Naive thymus-derived CD8-positive, alpha-beta T cell (primary cell): ENCODE measurements around the gene RPS24. TPM values are rescaled to one million over a fixed set of nuclear protein-coding genes. Genes with fewer than 3 reads are reported as not detected.
"Not testable (repeated sequence)": the region's sequence is repeated elsewhere in the genome, so short reads cannot be mapped to it uniquely, and the experiment has no call there.

Experiments used
- ATAC-seq, 2 donors: fragments of 150-1000 bp; cut with Tn5 transposase in 1 of 2; sonication (Bioruptor Pico), chemical (Tn5 transposase) in 1 of 2; 1 replicate in 1 of 2; 2 replicates in 1 of 2; pipeline ENCODE4 v1.10.0; 2021; ENCODE audit warnings: mild to moderate bottlenecking in 2 of 2, moderate library complexity in 2 of 2
- POLR2A ChIA-PET: fragments of 350-600 bp; sonication (Branson Sonifier 250); formaldehyde crosslinking; loops from one replicate; lab custom pipeline; 2021; ENCODE audit warnings: antibody characterized with exemption; lab: Charles Lee
- DNase-seq, 10 donors: peaks; one replicate each; pipeline versions ENCODE4 v3.0.0 to v3.0.0-alpha.2; 2020 to 2022
- H3K27ac Mint-ChIP-seq, 10 donors: one replicate each; pipeline ENCODE4 v1.8.0; 2020 to 2022; ENCODE audit warnings: mild to moderate bottlenecking in 10 of 10, mixed read lengths in 10 of 10, moderate library complexity in 4 of 10, inconsistent platforms in 1 of 10
- H3K27me3 Mint-ChIP-seq, 5 donors: one replicate each; pipeline ENCODE4 v1.8.0; 2021 to 2022; ENCODE audit warnings: mixed read lengths in 5 of 5
- H3K36me3 Mint-ChIP-seq, 3 donors: one replicate each; pipeline ENCODE4 v1.8.0; 2020 to 2022; ENCODE audit warnings: mixed read lengths in 3 of 3, mild to moderate bottlenecking in 2 of 3, inconsistent platforms in 1 of 3
- H3K4me1 Mint-ChIP-seq, 4 donors: one replicate each; pipeline ENCODE4 v1.8.0; 2021 to 2022; ENCODE audit warnings: mixed read lengths in 4 of 4
- H3K4me3 Mint-ChIP-seq, 10 donors: one replicate each; pipeline ENCODE4 v1.8.0; 2020 to 2022; ENCODE audit warnings: mild to moderate bottlenecking in 10 of 10, mixed read lengths in 10 of 10, moderate library complexity in 6 of 10, inconsistent platforms in 1 of 10
- H3K9me3 Mint-ChIP-seq, 9 donors: one replicate each; pipeline ENCODE4 v1.8.0; 2020 to 2022; ENCODE audit warnings: mixed read lengths in 9 of 9, mild to moderate bottlenecking in 3 of 9, inconsistent platforms in 1 of 9, moderate library complexity in 1 of 9
- polyA plus RNA-seq, 3 donors: library from polyadenylated mRNA; unstranded; fragments of 300-500 nt; fragmentation: Illumina TruSeq; gene quantifications; one replicate each; pipeline ENCODE4 v1.2.3, GENCODE V29; 2021
- total RNA-seq, 8 experiments: library from RNA in 2 of 8; stranded (reverse) in 2 of 8; gene quantifications; one replicate each; pipeline ENCODE4 v1.2.3 and lab custom pipeline; 2021 to 2026

The RPS24 gene
- total RNA-seq: 1,000 to 10,000 TPM; 2,141 to 2,273 TPM
- 1,000 to 10,000 TPM; 1,179 to 1,624 (median 1,569) TPM for polyA plus RNA-seq
- 801 to 1,547 (median 1,334) reads per million in 6 experiments for total RNA-seq (lab: John Stamatoyannopoulos, UW)

GRCh38 chr10:78033637-78034470 lies at the start of gene RPS24:
Gene RPS24, plus strand, starts transcription at chr10:78033863. Its CDS starts 39 bp downstream, at chr10:78033902.
- Mint-ChIP-seq H3K4me1 (peaks cover 25 to 67% (median 57%) of the 10 kb centered on the region in 4 donors), H3K27me3 (peaks cover 0 to 4% (median 0%) of the 10 kb centered on the region in 5 donors), H3K36me3 (peaks cover 8 to 42% (median 21%) of the 10 kb centered on the region in 3 donors), H3K4me3 (peak within 1 kb of the TSS; percentile 86 to 98 (median 94)), H3K27ac (peak within 1 kb of the TSS; percentile 86 to 96 (median 94)), H3K9me3 (peaks cover 0 to 4% (median 0%) of the 10 kb centered on the region in 9 donors)
- DNase-seq (peak; percentile 88 to 97 (median 93)), ATAC-seq (peak; percentile 82 to 88)
- POLR2A ChIA-PET: interaction anchor here (0.6 to 1.4 kb wide), 8 partner anchors 10 to 1288 kb away, joined by 3 to 4 read pairs (median 4); no protein-coding TSS in a partner anchor

- ATAC-seq: no peak
- peaks cover 7 to 97% (median 43%) of the 10 kb centered on the region in 3 donors for H3K36me3 Mint-ChIP-seq
Observed at GRCh38 chr10:77984986-77985385, 48.7 kb upstream of the RPS24 start.

GRCh38 chr10:77987671-77988255 lies 45.9 kb upstream of the RPS24 start:
- Mint-ChIP-seq H3K9me3 (no peaks in the 10 kb centered on the region), H3K27me3 (no peaks in the 10 kb centered on the region), H3K27ac (peak overlapping the region in 2 of 10 donors; percentile 30 to 35), H3K4me1 (no peaks in the 10 kb centered on the region), H3K4me3 (no peak overlapping the region), H3K36me3 (peaks cover 7 to 98% (median 39%) of the 10 kb centered on the region in 3 donors)
- ATAC-seq: no peak
- DNase-seq: no peak
- POLR2A ChIA-PET: no interaction called here

More at GRCh38 chr10:77984986-77985385, 48.7 kb upstream of the RPS24 start:
- H3K27me3 Mint-ChIP-seq: no peaks in the 10 kb centered on the region
- H3K27ac Mint-ChIP-seq: peak overlapping the region in 1 of 10 donors; percentile 13
- no peak for DNase-seq
- H3K9me3 Mint-ChIP-seq: no peaks in the 10 kb centered on the region
- no peaks in the 10 kb centered on the region for H3K4me1 Mint-ChIP-seq
- no peak overlapping the region for H3K4me3 Mint-ChIP-seq
- POLR2A ChIA-PET: no interaction called here

GRCh38 chr10:77989081-77989724 lies 44.5 kb upstream of the RPS24 start:
- Mint-ChIP-seq H3K4me1 (peaks cover 0 to 5% (median 1%) of the 10 kb centered on the region in 4 donors), H3K36me3 (peaks cover 7 to 97% (median 28%) of the 10 kb centered on the region in 3 donors), H3K27ac (no peak overlapping the region), H3K9me3 (no peaks in the 10 kb centered on the region), H3K4me3 (no peak overlapping the region), H3K27me3 (no peaks in the 10 kb centered on the region)
- no peak for ATAC-seq
- no peak for DNase-seq
- POLR2A ChIA-PET: interaction anchor here (0.6 kb wide), 1 partner anchor 64 kb away, joined by 4 read pairs; no protein-coding TSS in a partner anchor

GRCh38 chr10:77993620-77994019 lies 40.0 kb upstream of the RPS24 start:
- ATAC-seq: no peak
- Mint-ChIP-seq H3K4me1 (peaks cover 0 to 9% (median 5%) of the 10 kb centered on the region in 4 donors), H3K36me3 (peaks cover 0 to 92% (median 31%) of the 10 kb centered on the region in 3 donors), H3K4me3 (no peak overlapping the region), H3K9me3 (peaks cover 0 to 2% (median 0%) of the 10 kb centered on the region in 9 donors), H3K27me3 (no peaks in the 10 kb centered on the region), H3K27ac (no peak overlapping the region)
- POLR2A ChIA-PET: no interaction called here
- DNase-seq: no peak

- H3K4me1 Mint-ChIP-seq, POLR2A ChIA-PET, H3K9me3 Mint-ChIP-seq, H3K4me3 Mint-ChIP-seq, DNase-seq, H3K27me3 Mint-ChIP-seq, ATAC-seq, H3K27ac Mint-ChIP-seq: not testable (repeated sequence)
- H3K36me3 Mint-ChIP-seq: peaks cover 15 to 91% (median 52%) of the 10 kb centered on the region in 3 donors
Observed at GRCh38 chr10:77998780-77999179, 34.9 kb upstream of the RPS24 start.

- H3K27ac Mint-ChIP-seq: no peak overlapping the region
- POLR2A ChIA-PET: no interaction called here
- ATAC-seq (no peak), DNase-seq (no peak)
- peaks cover 15 to 92% (median 58%) of the 10 kb centered on the region in 3 donors for H3K36me3 Mint-ChIP-seq
- peaks cover 0 to 7% (median 3%) of the 10 kb centered on the region in 4 donors for H3K4me1 Mint-ChIP-seq
- peaks cover 0 to 2% (median 0%) of the 10 kb centered on the region in 9 donors for H3K9me3 Mint-ChIP-seq
- H3K27me3 Mint-ChIP-seq: no peaks in the 10 kb centered on the region
- no peak overlapping the region for H3K4me3 Mint-ChIP-seq
Observed at GRCh38 chr10:78000206-78000605, 33.5 kb upstream of the RPS24 start.

- H3K27me3 Mint-ChIP-seq: no peaks in the 10 kb centered on the region
- H3K36me3 Mint-ChIP-seq: peaks cover 15 to 94% (median 60%) of the 10 kb centered on the region in 3 donors
- H3K9me3 Mint-ChIP-seq: peaks cover 0 to 2% (median 0%) of the 10 kb centered on the region in 9 donors
- ATAC-seq (no peak), DNase-seq (no peak)
- H3K27ac Mint-ChIP-seq: peak overlapping the region in 2 of 10 donors; percentile 54 to 62
- H3K4me1 Mint-ChIP-seq: peaks cover 0 to 7% (median 3%) of the 10 kb centered on the region in 4 donors
- POLR2A ChIA-PET: no interaction called here
- H3K4me3 Mint-ChIP-seq: no peak overlapping the region
Observed at GRCh38 chr10:78000956-78001472, 32.6 kb upstream of the RPS24 start.

GRCh38 chr10:78002541-78003288 lies 30.9 kb upstream of the RPS24 start:
- POLR2A ChIA-PET: no interaction called here
- no peak for ATAC-seq
- peaks cover 0 to 6% (median under 1%) of the 10 kb centered on the region in 4 donors for H3K4me1 Mint-ChIP-seq
- DNase-seq: no peak
- peaks cover 0 to 2% (median 0%) of the 10 kb centered on the region in 9 donors for H3K9me3 Mint-ChIP-seq
- H3K27me3 Mint-ChIP-seq: no peaks in the 10 kb centered on the region
- H3K4me3 Mint-ChIP-seq: no peak overlapping the region
- H3K36me3 Mint-ChIP-seq: peaks cover 15 to 94% (median 59%) of the 10 kb centered on the region in 3 donors
- H3K27ac Mint-ChIP-seq: no peak overlapping the region

- peaks cover 0 to 6% (median 0%) of the 10 kb centered on the region in 4 donors for H3K4me1 Mint-ChIP-seq
- H3K9me3 Mint-ChIP-seq: no peaks in the 10 kb centered on the region
- no peak overlapping the region for H3K27ac Mint-ChIP-seq
- H3K4me3 Mint-ChIP-seq: no peak overlapping the region
- no peak for DNase-seq
- ATAC-seq: no peak
- H3K27me3 Mint-ChIP-seq: no peaks in the 10 kb centered on the region
- H3K36me3 Mint-ChIP-seq: peaks cover 13 to 96% (median 56%) of the 10 kb centered on the region in 3 donors
- POLR2A ChIA-PET: no interaction called here
Observed at GRCh38 chr10:78004215-78005026, 29.2 kb upstream of the RPS24 start.

- ATAC-seq: no peak
- no peaks in the 10 kb centered on the region for H3K9me3 Mint-ChIP-seq
- H3K36me3 Mint-ChIP-seq: peaks cover 0 to 98% (median 39%) of the 10 kb centered on the region in 3 donors
- DNase-seq: no peak
- no peaks in the 10 kb centered on the region for H3K27me3 Mint-ChIP-seq
- peaks cover 0 to 2% (median 0%) of the 10 kb centered on the region in 4 donors for H3K4me1 Mint-ChIP-seq
- POLR2A ChIA-PET: no interaction called here
- peak overlapping the region in 1 of 10 donors; percentile 17 for H3K27ac Mint-ChIP-seq
- H3K4me3 Mint-ChIP-seq: no peak overlapping the region
Observed at GRCh38 chr10:78007172-78007571, 26.5 kb upstream of the RPS24 start.
